Measurements from ENCODE around the gene SLC38A10. TPM values are rescaled to one million over a fixed set of nuclear protein-coding genes. Genes with fewer than 3 reads are reported as not detected.

The SLC38A10 gene
- total and polyA plus RNA-seq, 3 experiments from 2014 or later: 49.0 to 71.1 (median 51.0) TPM

DNA sequence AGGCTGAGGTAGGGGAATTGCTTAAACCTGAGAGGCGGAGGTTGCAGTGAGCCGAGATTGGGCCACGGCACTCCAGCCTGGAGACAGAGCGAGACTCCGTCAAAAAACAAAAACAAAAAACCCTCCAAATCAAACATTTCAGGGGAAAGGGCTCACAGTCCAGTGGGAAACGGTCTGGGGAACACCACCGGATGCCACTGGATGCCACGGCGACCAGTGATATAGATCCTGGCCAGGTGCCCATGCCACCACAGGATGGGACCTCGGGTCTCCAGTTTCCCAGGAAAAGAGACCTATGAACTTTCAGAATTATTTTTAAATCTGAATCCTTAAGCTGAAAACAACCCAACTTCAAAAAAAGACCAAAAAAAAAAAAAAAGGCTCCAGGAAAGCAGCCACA lies 84.6 kb downstream of the SLC38A10 start:
- Mint-ChIP-seq H3K36me3 (peaks cover 0 to 4% (median 0%) of the 10 kb centered on the region in 3 donors), H3K4me3 (no peak overlapping the region), H3K27ac (peak overlapping the region in 1 of 8 donors; percentile 24), H3K4me1 (no peaks in the 10 kb centered on the region), H3K27me3 (no peaks in the 10 kb centered on the region), H3K9me3 (no peaks in the 10 kb centered on the region)
- Histone ChIP-seq H3K9me3 (ENCODE audit: low read length) (no peaks in the 10 kb centered on the region), H3K4me1 (ENCODE audit: insufficient read depth, low read length) (no peaks in the 10 kb centered on the region), H3K27ac (ENCODE audit: low read depth, low read length) (no peak overlapping the region), H3K4me3 (ENCODE audit: low read length) (no peak overlapping the region), H3K36me3 (ENCODE audit: insufficient read depth, low read length) (no peaks in the 10 kb centered on the region), H3K27me3 (ENCODE audit: insufficient read depth, low read length, poor library complexity, severe bottlenecking) (no peaks in the 10 kb centered on the region)
- POLR2A ChIA-PET: interaction anchor here (0.6 kb wide), 1 partner anchor 16 kb away, joined by 5 read pairs; no protein-coding TSS in a partner anchor
- no peak for DNase-seq
- CTCF ChIA-PET: no interaction called here

DNA sequence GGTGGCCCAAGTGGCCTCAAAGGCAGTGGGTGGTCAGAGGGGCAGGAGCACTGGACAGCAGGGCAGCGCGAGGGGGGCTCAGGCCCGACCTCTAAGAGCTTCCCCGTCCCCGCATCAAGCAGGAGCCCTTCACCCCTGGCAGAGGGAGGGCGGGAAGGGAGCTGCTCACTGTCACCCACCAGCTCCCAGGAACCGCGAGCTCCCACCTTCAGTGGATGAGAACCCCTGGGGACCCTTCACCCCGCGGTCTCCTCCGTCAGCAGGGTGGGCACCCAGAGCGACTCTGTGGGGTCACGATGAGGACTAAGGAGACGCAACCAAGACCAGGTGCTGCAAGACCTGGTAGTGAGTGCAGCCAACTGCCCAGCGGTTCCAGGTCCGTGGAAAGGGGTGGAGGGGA lies 86.0 kb downstream of the SLC38A10 start:
- no peak for DNase-seq
- no peaks in the 10 kb centered on the region for H3K9me3 Mint-ChIP-seq
- ChIA-PET CTCF (no interaction called here), POLR2A (no interaction called here)
- H3K4me1 Mint-ChIP-seq: no peaks in the 10 kb centered on the region
- no peak overlapping the region for H3K27ac Mint-ChIP-seq
- H3K4me3 Mint-ChIP-seq: no peak overlapping the region
- no peaks in the 10 kb centered on the region for H3K27me3 Mint-ChIP-seq
- Histone ChIP-seq H3K27ac (ENCODE audit: low read depth, low read length) (no peak overlapping the region), H3K4me3 (ENCODE audit: low read length) (no peak overlapping the region), H3K9me3 (ENCODE audit: low read length) (no peaks in the 10 kb centered on the region), H3K4me1 (ENCODE audit: insufficient read depth, low read length) (no peaks in the 10 kb centered on the region), H3K36me3 (ENCODE audit: insufficient read depth, low read length) (no peaks in the 10 kb centered on the region), H3K27me3 (ENCODE audit: insufficient read depth, low read length, poor library complexity, severe bottlenecking) (no peaks in the 10 kb centered on the region)
- peaks cover 0 to 7% (median 0%) of the 10 kb centered on the region in 3 donors for H3K36me3 Mint-ChIP-seq

DNA sequence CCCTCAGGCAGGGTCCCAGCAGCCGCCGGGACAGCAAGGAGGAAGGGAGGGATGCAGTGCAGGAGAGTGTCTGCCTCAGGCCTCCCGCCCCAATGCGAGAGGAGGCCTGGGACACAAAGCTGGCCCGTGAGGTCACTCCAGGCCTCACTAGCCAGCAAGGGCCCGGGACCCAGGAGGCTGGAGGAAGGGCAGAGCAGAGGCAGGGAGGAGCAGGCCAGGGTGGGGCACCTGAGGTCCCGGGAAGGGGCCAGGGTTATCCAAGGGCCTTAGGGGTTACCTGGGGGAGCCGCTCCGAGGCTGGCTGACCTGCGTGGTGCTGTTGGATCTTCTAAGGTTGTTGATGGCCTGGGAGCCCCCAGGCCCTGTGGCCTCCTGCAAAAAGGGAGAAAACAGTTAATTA lies 86.5 kb downstream of the SLC38A10 start:
- Histone ChIP-seq H3K36me3 (ENCODE audit: insufficient read depth, low read length) (no peaks in the 10 kb centered on the region), H3K27ac (ENCODE audit: low read depth, low read length) (no peak overlapping the region), H3K4me3 (ENCODE audit: low read length) (no peak overlapping the region), H3K27me3 (ENCODE audit: insufficient read depth, low read length, poor library complexity, severe bottlenecking) (no peaks in the 10 kb centered on the region), H3K9me3 (ENCODE audit: low read length) (no peaks in the 10 kb centered on the region), H3K4me1 (ENCODE audit: insufficient read depth, low read length) (no peaks in the 10 kb centered on the region)
- H3K4me3 Mint-ChIP-seq: no peak overlapping the region
- no peaks in the 10 kb centered on the region for H3K4me1 Mint-ChIP-seq
- no peak for DNase-seq
- H3K36me3 Mint-ChIP-seq: peaks cover 0 to 7% (median 0%) of the 10 kb centered on the region in 3 donors
- CTCF ChIA-PET: no interaction called here
- no peaks in the 10 kb centered on the region for H3K27me3 Mint-ChIP-seq
- POLR2A ChIA-PET: no interaction called here
- H3K9me3 Mint-ChIP-seq: no peaks in the 10 kb centered on the region
- H3K27ac Mint-ChIP-seq: no peak overlapping the region

DNA sequence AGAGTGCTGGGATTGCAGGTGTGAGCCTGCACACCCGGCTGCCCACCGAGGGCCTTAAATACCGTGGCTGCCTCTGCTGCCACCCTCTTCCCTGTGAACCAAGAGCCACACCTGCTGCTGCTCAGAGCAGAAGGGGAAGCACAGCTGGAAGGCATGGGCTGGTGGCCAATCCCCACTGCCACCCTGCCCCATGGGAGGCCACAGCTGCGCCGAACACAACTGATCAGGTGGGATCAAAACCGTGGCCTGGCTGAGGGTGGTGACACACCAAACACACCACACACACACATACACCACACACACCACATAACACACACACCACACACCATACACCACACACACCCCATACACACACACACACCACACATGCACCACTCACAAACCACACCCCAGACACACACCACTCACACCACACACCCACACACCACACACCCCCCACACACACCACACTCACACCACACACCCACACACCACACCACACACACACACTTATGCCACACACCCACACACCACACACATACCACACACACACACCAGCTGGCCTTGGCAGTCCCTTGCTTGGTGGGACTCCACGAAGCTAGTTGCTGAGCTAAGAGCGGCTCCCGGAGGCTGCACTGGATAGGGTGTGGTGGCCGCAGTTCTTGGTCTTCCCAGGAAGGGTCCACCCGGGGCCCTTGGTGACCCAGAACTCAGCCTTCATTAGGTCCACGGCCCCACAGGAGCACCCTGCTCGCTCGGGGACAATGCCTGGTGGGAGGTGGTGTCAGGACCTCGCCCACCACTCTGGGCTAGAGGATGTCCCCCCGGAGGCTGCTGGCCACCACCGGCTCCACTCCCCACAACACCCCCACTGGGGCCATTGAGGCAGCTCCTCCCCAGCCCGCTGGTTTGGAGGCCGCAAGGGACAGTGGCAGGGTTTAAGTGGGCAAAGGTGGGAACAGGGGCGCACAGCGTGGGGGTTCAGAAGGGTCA lies 87.2 kb downstream of the SLC38A10 start:
- H3K36me3 ChIP-seq (ENCODE audit: insufficient read depth, low read length): no peaks in the 10 kb centered on the region
- H3K27me3 ChIP-seq (ENCODE audit: insufficient read depth, low read length, poor library complexity, severe bottlenecking): no peaks in the 10 kb centered on the region
- ChIA-PET CTCF (no interaction called here), POLR2A (no interaction called here)
- H3K27ac ChIP-seq (ENCODE audit: low read depth, low read length): no peak overlapping the region
- H3K9me3 Mint-ChIP-seq: no peaks in the 10 kb centered on the region
- DNase-seq: no peak
- H3K36me3 Mint-ChIP-seq: peaks cover 0 to 10% (median 0%) of the 10 kb centered on the region in 3 donors
- H3K9me3 ChIP-seq (ENCODE audit: low read length): no peaks in the 10 kb centered on the region
- H3K4me3 Mint-ChIP-seq: no peak overlapping the region
- no peaks in the 10 kb centered on the region for H3K4me1 Mint-ChIP-seq
- no peaks in the 10 kb centered on the region for H3K4me1 ChIP-seq (ENCODE audit: insufficient read depth, low read length)
- H3K4me3 ChIP-seq (ENCODE audit: low read length): no peak overlapping the region
- H3K27me3 Mint-ChIP-seq: no peaks in the 10 kb centered on the region
- peak overlapping the region in 1 of 8 donors; percentile 4 for H3K27ac Mint-ChIP-seq

DNA sequence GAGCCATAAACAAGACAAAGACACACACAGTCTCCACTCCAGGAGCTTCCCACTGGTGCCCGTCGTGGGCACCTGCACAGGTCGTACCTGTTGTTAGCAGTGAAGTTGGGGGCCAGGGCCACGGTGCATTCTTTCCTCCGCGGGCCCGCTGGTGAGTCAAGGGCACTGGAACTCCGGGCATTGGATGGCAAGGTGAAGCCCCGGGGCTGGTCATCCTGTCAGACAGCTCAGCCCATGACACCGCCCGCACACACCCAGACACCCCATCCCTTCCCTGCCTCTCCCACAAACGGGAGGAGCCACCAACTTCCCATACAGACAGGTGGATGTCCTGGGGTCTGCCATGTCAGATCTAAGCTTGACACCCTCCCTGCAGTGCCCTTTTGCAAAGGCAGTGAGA lies 88.5 kb downstream of the SLC38A10 start:
- CTCF ChIA-PET: no interaction called here
- Histone ChIP-seq H3K9me3 (ENCODE audit: low read length) (no peaks in the 10 kb centered on the region), H3K27ac (ENCODE audit: low read depth, low read length) (no peak overlapping the region), H3K4me3 (ENCODE audit: low read length) (no peak overlapping the region), H3K27me3 (ENCODE audit: insufficient read depth, low read length, poor library complexity, severe bottlenecking) (no peaks in the 10 kb centered on the region), H3K36me3 (ENCODE audit: insufficient read depth, low read length) (no peaks in the 10 kb centered on the region), H3K4me1 (ENCODE audit: insufficient read depth, low read length) (no peaks in the 10 kb centered on the region)
- H3K36me3 Mint-ChIP-seq: peaks cover 0 to 10% (median 0%) of the 10 kb centered on the region in 3 donors
- no peaks in the 10 kb centered on the region for H3K4me1 Mint-ChIP-seq
- H3K9me3 Mint-ChIP-seq: no peaks in the 10 kb centered on the region
- no peaks in the 10 kb centered on the region for H3K27me3 Mint-ChIP-seq
- POLR2A ChIA-PET: no interaction called here
- H3K4me3 Mint-ChIP-seq: no peak overlapping the region
- H3K27ac Mint-ChIP-seq: peak overlapping the region in 1 of 8 donors; percentile 57
- no peak for DNase-seq

DNA sequence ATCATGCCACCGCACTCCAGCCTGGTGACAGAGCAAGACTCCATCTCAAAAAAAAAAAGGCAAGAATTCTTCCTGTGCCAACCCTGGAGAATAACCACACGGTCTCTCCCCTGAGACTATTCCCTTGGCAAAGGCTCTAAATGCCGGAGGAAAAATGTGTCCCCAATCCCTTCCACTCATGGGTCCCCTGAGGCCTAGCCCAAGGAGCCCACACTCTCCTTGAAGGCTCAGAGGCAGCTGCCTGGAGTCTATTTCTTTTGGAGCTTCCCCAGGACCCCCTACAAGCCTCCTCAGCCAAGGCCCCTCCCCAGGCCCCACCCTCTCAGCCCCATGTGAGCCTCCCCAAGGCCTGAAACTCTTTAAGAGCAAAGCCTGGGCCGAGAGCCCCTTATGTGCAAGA lies 88.9 kb downstream of the SLC38A10 start:
- H3K4me3 Mint-ChIP-seq: no peak overlapping the region
- H3K27me3 Mint-ChIP-seq: no peaks in the 10 kb centered on the region
- no peaks in the 10 kb centered on the region for H3K4me1 Mint-ChIP-seq
- Histone ChIP-seq H3K4me3 (ENCODE audit: low read length) (no peak overlapping the region), H3K27me3 (ENCODE audit: insufficient read depth, low read length, poor library complexity, severe bottlenecking) (no peaks in the 10 kb centered on the region), H3K27ac (ENCODE audit: low read depth, low read length) (no peak overlapping the region), H3K4me1 (ENCODE audit: insufficient read depth, low read length) (no peaks in the 10 kb centered on the region), H3K9me3 (ENCODE audit: low read length) (no peaks in the 10 kb centered on the region), H3K36me3 (ENCODE audit: insufficient read depth, low read length) (no peaks in the 10 kb centered on the region)
- ChIA-PET POLR2A (no interaction called here), CTCF (interaction anchor here (1.5 kb wide), 1 partner anchor 17 kb away, joined by 3 read pairs; no protein-coding TSS in a partner anchor)
- DNase-seq: no peak
- peaks cover 0 to 11% (median 0%) of the 10 kb centered on the region in 3 donors for H3K36me3 Mint-ChIP-seq
- H3K27ac Mint-ChIP-seq: peak overlapping the region in 1 of 8 donors; percentile 47
- no peaks in the 10 kb centered on the region for H3K9me3 Mint-ChIP-seq

DNA sequence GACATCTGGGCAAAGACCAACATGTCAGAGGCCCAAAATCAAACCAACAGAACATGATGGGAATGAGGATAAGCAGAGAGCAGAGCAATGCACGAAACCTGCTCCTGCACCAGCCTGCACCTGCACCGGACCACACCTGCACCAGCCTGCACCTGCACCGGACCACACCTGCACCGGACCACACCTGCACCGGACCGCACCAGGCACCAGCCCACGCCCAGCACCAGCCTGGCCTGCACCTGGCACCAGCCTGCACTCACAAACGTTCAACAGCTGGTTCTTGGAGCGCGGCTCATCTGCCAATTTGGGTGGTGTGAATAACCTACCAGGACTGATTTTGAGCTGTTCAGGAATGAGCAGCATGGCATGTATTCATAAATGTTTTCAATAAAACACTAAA lies 90.5 kb downstream of the SLC38A10 start:
- Histone ChIP-seq H3K27me3 (ENCODE audit: insufficient read depth, low read length, poor library complexity, severe bottlenecking) (no peaks in the 10 kb centered on the region), H3K36me3 (ENCODE audit: insufficient read depth, low read length) (no peaks in the 10 kb centered on the region), H3K4me3 (ENCODE audit: low read length) (no peak overlapping the region), H3K27ac (ENCODE audit: low read depth, low read length) (no peak overlapping the region), H3K4me1 (ENCODE audit: insufficient read depth, low read length) (no peaks in the 10 kb centered on the region), H3K9me3 (ENCODE audit: low read length) (no peaks in the 10 kb centered on the region)
- no peak for DNase-seq
- Mint-ChIP-seq H3K4me3 (no peak overlapping the region), H3K36me3 (peaks cover 0 to 11% (median 4%) of the 10 kb centered on the region in 3 donors), H3K27ac (no peak overlapping the region), H3K27me3 (no peaks in the 10 kb centered on the region), H3K4me1 (no peaks in the 10 kb centered on the region), H3K9me3 (no peaks in the 10 kb centered on the region)
- CTCF ChIA-PET: interaction anchor here (1.5 kb wide), 1 partner anchor 16 kb away, joined by 3 read pairs; no protein-coding TSS in a partner anchor
- POLR2A ChIA-PET: no interaction called here

DNA sequence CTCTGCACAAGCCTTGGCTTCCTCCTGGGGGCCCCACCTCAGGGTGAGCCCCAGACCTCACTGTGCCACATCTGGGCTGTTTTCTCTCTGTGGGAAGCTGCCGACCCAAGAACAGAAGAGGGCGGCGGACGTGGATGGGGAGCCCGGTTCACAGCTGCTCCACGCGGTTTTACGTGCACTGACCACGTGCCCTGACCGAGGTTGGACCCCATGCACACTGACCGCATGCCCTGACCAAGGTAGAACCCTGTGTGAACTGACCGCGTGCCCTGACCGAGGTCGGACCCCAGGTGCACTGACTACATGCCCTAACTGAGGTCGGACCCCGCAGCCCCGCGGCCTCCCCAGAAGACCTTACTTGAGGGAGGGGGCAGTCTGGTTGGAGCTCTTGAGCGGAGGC lies 92.0 kb downstream of the SLC38A10 start:
- Histone ChIP-seq H3K9me3 (ENCODE audit: low read length) (no peaks in the 10 kb centered on the region), H3K36me3 (ENCODE audit: insufficient read depth, low read length) (no peaks in the 10 kb centered on the region), H3K4me1 (ENCODE audit: insufficient read depth, low read length) (no peaks in the 10 kb centered on the region), H3K4me3 (ENCODE audit: low read length) (no peak overlapping the region), H3K27ac (ENCODE audit: low read depth, low read length) (no peak overlapping the region), H3K27me3 (ENCODE audit: insufficient read depth, low read length, poor library complexity, severe bottlenecking) (no peaks in the 10 kb centered on the region)
- Mint-ChIP-seq H3K27ac (no peak overlapping the region), H3K27me3 (no peaks in the 10 kb centered on the region), H3K9me3 (no peaks in the 10 kb centered on the region), H3K36me3 (peaks cover 0 to 13% (median 4%) of the 10 kb centered on the region in 3 donors), H3K4me3 (no peak overlapping the region), H3K4me1 (no peaks in the 10 kb centered on the region)
- ChIA-PET CTCF (interaction anchor here (1.1 kb wide), 1 partner anchor 282 kb away, joined by 3 read pairs; no protein-coding TSS in a partner anchor), POLR2A (no interaction called here)
- no peak for DNase-seq
